PC-9 (cell line): ENCODE measurements around the gene CHCHD5. TPM values are rescaled to one million over a fixed set of nuclear protein-coding genes. Genes with fewer than 3 reads are reported as not detected.

Experiments
- BruUV-seq: library from RNA; stranded (reverse); fragments of 400-500 nt; replicated peaks from 2 replicates; lab custom pipeline; 2021; lab: Mats Ljungman, UMichigan
- CTCF ChIA-PET: fragments of 300-600 bp; sonication (Branson Sonifier 250); formaldehyde crosslinking; loops from one replicate; lab custom pipeline; 2022; ENCODE audit warnings: antibody characterized with exemption; lab: Charles Lee
- POLR2A ChIA-PET: fragments of 300-600 bp; sonication (Branson Sonifier 250); formaldehyde crosslinking; loops from one replicate; lab custom pipeline; 2022; ENCODE audit warnings: antibody characterized with exemption; ENCODE audit not compliant: unreplicated experiment; lab: Charles Lee
- DNase-seq, 2 experiments: peaks; one replicate each; pipeline versions ENCODE4 v3.0.0 to v3.0.0-alpha.2; 2015 to 2022; ENCODE audit warnings: mixed read lengths in 1 of 2
- H2AFZ ChIP-seq: fragments of 200-600 bp; sonication (generic); 2 replicates; pipeline ENCODE4 v1.8.1; 2017; ENCODE audit warnings: antibody characterized with exemption
- H3F3A ChIP-seq: fragments of 200-600 bp; sonication (generic); 2 replicates; pipeline ENCODE4 v1.8.1; 2017; ENCODE audit warnings: antibody characterized with exemption, mild to moderate bottlenecking, low read depth; ENCODE audit not compliant: insufficient read depth
- H3K27ac ChIP-seq: fragments of 200-600 bp; sonication (generic); 2 replicates; pipeline ENCODE4 v1.6.1; 2016; ENCODE audit warnings: mixed run types
- H3K27me3 ChIP-seq: fragments of 200-600 bp; sonication (generic); 2 replicates; pipeline ENCODE4 v1.6.1; 2016; ENCODE audit warnings: low read depth, mixed run types; ENCODE audit not compliant: insufficient read depth
- H3K36me3 ChIP-seq: fragments of 200-600 bp; sonication (generic); 2 replicates; pipeline ENCODE4 v1.6.1; 2016; ENCODE audit warnings: low read depth, mixed run types
- H3K4me1 ChIP-seq: fragments of 200-600 bp; sonication (generic); replicated peaks from 2 replicates; pipeline ENCODE4 v1.6.1; 2016; ENCODE audit warnings: mixed run types; ENCODE audit not compliant: insufficient read depth
- H3K4me2 ChIP-seq: fragments of 200-600 bp; sonication (generic); 2 replicates; pipeline ENCODE4 v1.6.1; 2017; ENCODE audit warnings: mixed run types
- H3K4me3 ChIP-seq: fragments of 200-600 bp; sonication (generic); 2 replicates; pipeline ENCODE4 v1.6.1; 2016; ENCODE audit warnings: mixed run types
- H3K79me2 ChIP-seq: fragments of 200-600 bp; sonication (generic); 2 replicates; pipeline ENCODE4 v1.6.1; 2017; ENCODE audit warnings: low read depth, mixed run types
- H3K9me2 ChIP-seq: fragments of 200-600 bp; sonication (generic); 2 replicates; pipeline ENCODE4 v1.8.1; 2017; ENCODE audit warnings: mild to moderate bottlenecking; ENCODE audit not compliant: insufficient read depth
- H3K9me3 ChIP-seq: fragments of 200-600 bp; sonication (generic); 2 replicates; pipeline ENCODE4 v1.8.1; 2016; ENCODE audit warnings: low read depth; ENCODE audit not compliant: insufficient read depth
- H4K20me1 ChIP-seq: fragments of 200-600 bp; sonication (generic); 2 replicates; pipeline ENCODE4 v1.8.1; 2017; ENCODE audit not compliant: insufficient read depth
- CTCF ChIP-seq: fragments of 200-600 bp; sonication (generic); conservative IDR thresholded peaks from 2 replicates; pipeline ENCODE4 v1.6.1; 2017; ENCODE audit warnings: mixed run types, antibody characterized with exemption, mild to moderate bottlenecking, moderate library complexity
- EZH2 ChIP-seq: fragments of 200-600 bp; sonication (generic); IDR thresholded peaks from 2 replicates; pipeline ENCODE4 v1.8.0; 2017; ENCODE audit warnings: antibody characterized with exemption, low read depth
- intact Hi-C: fragments of 100-400 bp; cut with micrococcal nuclease; formaldehyde crosslinking; loops from one replicate; pipeline ENCODE4 v1.10.0; 2022; ENCODE audit not compliant: unreplicated experiment
- total RNA-seq: library from RNA; stranded (reverse); gene quantifications from 2 replicates; pipeline ENCODE4 v1.2.3, GENCODE V29; 2021

Gene CHCHD5
- total RNA-seq, 1 experiment from 2014 or later = 38.4 TPM

- Histone ChIP-seq H2AFZ (peak overlapping the region; percentile 73), H3K79me2 (peaks cover 16% of the 10 kb centered on the region), H3K4me3 (peak overlapping the region; percentile 54), H3K9me2 (no peaks in the 10 kb centered on the region), H3K4me1 (peaks cover 69% of the 10 kb centered on the region), H3K4me2 (peak overlapping the region; percentile 89), H3K36me3 (no peaks in the 10 kb centered on the region), H3F3A (peaks cover 71% of the 10 kb centered on the region), H3K27me3 (no peaks in the 10 kb centered on the region), H3K27ac (peak overlapping the region; percentile 95), H3K9me3 (no peaks in the 10 kb centered on the region), H4K20me1 (no peaks in the 10 kb centered on the region)
- ChIA-PET POLR2A (interaction anchor here (0.6 kb wide), 1 partner anchor 38 kb away, joined by 5 read pairs; the partner anchor contains the start of gene CHCHD5), CTCF (interaction anchor here (0.7 kb wide), 1 partner anchor 103 kb away, joined by 11 read pairs; no protein-coding TSS in a partner anchor)
- intact Hi-C loops = no loop called here
- peak in 1 of 2 experiments; percentile 48 for DNase-seq
- TF ChIP-seq CTCF = no peak
- no peak for TF ChIP-seq EZH2
- BruUV-seq = TSS peak; percentile 13
Measured at GRCh38 chr2:112621790-112622527, 37.5 kb downstream of the CHCHD5 start.

- H3K9me3 ChIP-seq = no peaks in the 10 kb centered on the region
- no TSS peak for BruUV-seq
- ChIA-PET CTCF (interaction anchor here (0.7 kb wide), 3 partner anchors 103 to 126 kb away, joined by 6 to 11 read pairs (median 6); no protein-coding TSS in a partner anchor), POLR2A (interaction anchor here (0.6 to 0.7 kb wide), 2 partner anchors 23 to 38 kb away, joined by 3 to 5 read pairs; partner anchors contain the start of gene CHCHD5)
- H4K20me1 ChIP-seq = no peaks in the 10 kb centered on the region
- intact Hi-C loops = no loop called here
- peaks cover 70% of the 10 kb centered on the region for H3F3A ChIP-seq
- peak overlapping the region; percentile 89 for H3K4me2 ChIP-seq
- H3K4me3 ChIP-seq = peak overlapping the region; percentile 54
- no peak for TF ChIP-seq CTCF
- no peak for TF ChIP-seq EZH2
- no peaks in the 10 kb centered on the region for H3K27me3 ChIP-seq
- peak overlapping the region; percentile 73 for H2AFZ ChIP-seq
- no peaks in the 10 kb centered on the region for H3K9me2 ChIP-seq
- no peaks in the 10 kb centered on the region for H3K36me3 ChIP-seq
- H3K27ac ChIP-seq = peak overlapping the region; percentile 95
- DNase-seq = peak in 1 of 2 experiments; percentile 84
- peaks cover 16% of the 10 kb centered on the region for H3K79me2 ChIP-seq
- peaks cover 69% of the 10 kb centered on the region for H3K4me1 ChIP-seq
Measured at GRCh38 chr2:112622528-112622849, 38.1 kb downstream of the CHCHD5 start.

DNA sequence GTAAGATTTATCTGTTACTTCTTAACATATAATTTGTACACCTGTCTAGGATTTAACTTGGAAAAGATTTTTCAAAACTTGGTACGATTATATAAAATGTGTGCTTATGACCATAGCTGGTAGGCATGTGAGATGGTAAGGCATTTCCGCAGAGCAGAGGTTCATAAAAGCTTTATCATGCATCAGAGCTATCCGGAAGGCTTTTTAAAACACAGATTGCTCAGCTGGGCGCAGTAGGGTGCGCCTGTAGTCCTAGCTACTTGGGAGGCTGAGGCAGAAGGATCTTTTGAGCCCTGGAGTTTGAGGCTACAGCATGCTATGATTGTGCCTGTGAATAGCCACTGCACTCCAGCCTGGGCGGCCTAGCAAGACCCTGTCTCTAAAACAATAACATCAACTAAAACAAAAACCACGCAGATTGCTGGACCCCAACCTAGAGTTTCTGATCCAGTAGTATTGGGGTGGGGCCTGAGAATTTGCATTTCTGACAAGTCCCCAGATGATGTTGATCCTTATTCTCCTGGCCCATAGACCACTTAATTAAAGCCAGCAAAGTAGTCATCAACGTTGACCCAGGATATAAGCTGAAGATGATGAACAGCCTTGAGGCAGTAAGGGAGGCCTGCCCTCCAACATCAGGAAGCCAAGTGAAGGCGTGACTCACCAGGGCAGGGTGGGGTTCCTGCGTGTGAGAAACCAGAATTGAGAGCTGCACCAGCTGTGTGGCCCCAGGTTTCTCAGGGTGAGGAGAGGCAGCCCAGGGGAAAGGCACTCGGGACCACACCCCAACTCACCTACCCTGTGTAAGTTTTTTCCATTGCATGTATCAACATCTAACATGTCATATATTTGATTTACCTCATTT, 39.7 kb downstream of the CHCHD5 start:
- Histone ChIP-seq H3K4me1 (peaks cover 84% of the 10 kb centered on the region), H2AFZ (no peak overlapping the region)

More for the DNA sequence above, 39.7 kb downstream of the CHCHD5 start:
- H3K27ac ChIP-seq = peak overlapping the region; percentile 95
- peaks cover 85% of the 10 kb centered on the region for H3F3A ChIP-seq
- no peaks in the 10 kb centered on the region for H4K20me1 ChIP-seq
- no peaks in the 10 kb centered on the region for H3K27me3 ChIP-seq
- H3K4me3 ChIP-seq = peak overlapping the region; percentile 45; the same call in 1 of the 2 replicates
- H3K9me3 ChIP-seq = no peaks in the 10 kb centered on the region
- no TSS peak for BruUV-seq
- DNase-seq = peak; percentile 85 to 96
- POLR2A ChIA-PET = interaction anchor here (0.6 to 2.0 kb wide), 2 partner anchors 21 to 27 kb away, joined by 5 to 57 read pairs; partner anchors contain the start of gene SLC20A1
- CTCF ChIA-PET = interaction anchor here (1.0 to 5.0 kb wide), 4 partner anchors 21 to 102 kb away, joined by 3 to 39 read pairs (median 4); partner anchors contain the start of gene SLC20A1
- no peaks in the 10 kb centered on the region for H3K9me2 ChIP-seq
- H3K36me3 ChIP-seq = no peaks in the 10 kb centered on the region
- intact Hi-C loops = no loop called here
- H3K79me2 ChIP-seq = peaks cover 16% of the 10 kb centered on the region
- peak overlapping the region; percentile 76 for H3K4me2 ChIP-seq
- no peak for TF ChIP-seq CTCF
- TF ChIP-seq EZH2 = no peak
